HEK293 (cell line): ENCODE results near the gene PTPRN.

ENCODE experiments used
- CTCF ChIA-PET: fragments of 350-600 bp; formaldehyde crosslinking; extraction: SDS; loops from one replicate; lab custom pipeline; 2021; ENCODE audit warnings: antibody characterized with exemption; lab: Yijun Ruan, JAX
- POLR2A ChIA-PET: fragments of 300-600 bp; formaldehyde crosslinking; extraction: SDS; loops from one replicate; lab custom pipeline; 2020; ENCODE audit warnings: antibody characterized with exemption, inconsistent platforms; lab: Yijun Ruan, JAX
- H3K27ac ChIP-seq: fragments of 200-500 bp; sonication (Bioruptor generic); 2 replicates; pipeline ENCODE4 v1.5.1; 2014; ENCODE audit warnings: low read depth, low read length, control low read depth, inconsistent platforms; ENCODE audit errors: extremely low read depth
- H3K36me3 ChIP-seq, 2 experiments: fragments of 200-500 bp in 1 of 2; sonication (Bioruptor generic) in 1 of 2; 1 replicate in 1 of 2; 2 replicates in 1 of 2; pipeline ENCODE4 v1.5.1; 2014 to 2017; ENCODE audit warnings: inconsistent platforms in 2 of 2, low read length in 2 of 2; ENCODE audit not compliant: control insufficient read depth in 2 of 2, insufficient read depth in 1 of 2
- H3K4me1 ChIP-seq: fragments of 200-500 bp; sonication (Bioruptor generic); 2 replicates; pipeline ENCODE4 v1.5.1; 2014; ENCODE audit warnings: mild to moderate bottlenecking, low read length, inconsistent platforms; ENCODE audit not compliant: control insufficient read depth, insufficient read depth
- H3K4me3 ChIP-seq: 2 replicates; pipeline ENCODE4 v1.5.1; 2011; ENCODE audit warnings: low read depth, mild to moderate bottlenecking, control low read depth, low read length, moderate library complexity
- H3K9me3 ChIP-seq: fragments of 200-500 bp; sonication (Bioruptor generic); 2 replicates; pipeline ENCODE4 v1.5.1; 2014; ENCODE audit warnings: low read depth, low read length, inconsistent platforms; ENCODE audit not compliant: control insufficient read depth, insufficient read depth
- BCL11A ChIP-seq: fragments of 450-650 bp; formaldehyde crosslinking; IDR thresholded peaks from 2 replicates; pipeline ENCODE4 v1.5.1; 2016; ENCODE audit warnings: low read depth, missing biosample characterization, missing genetic modification characterization
- BCL11B ChIP-seq: fragments of 450-650 bp; formaldehyde crosslinking; IDR thresholded peaks from 2 replicates; pipeline ENCODE4 v1.5.1; 2016; ENCODE audit warnings: low read depth, missing biosample characterization, missing genetic modification characterization
- GLIS1 ChIP-seq: fragments of 450-650 bp; formaldehyde crosslinking; IDR thresholded peaks from 2 replicates; pipeline ENCODE4 v1.5.1; 2016; ENCODE audit warnings: missing biosample characterization, missing genetic modification characterization
- HOXD13 ChIP-seq: sonication (generic); formaldehyde crosslinking; IDR thresholded peaks from 2 replicates; pipeline ENCODE4 v1.8.0; 2022; ENCODE audit warnings: missing genetic modification reagents, borderline replicate concordance
- PRDM1 ChIP-seq: fragments of 450-650 bp; formaldehyde crosslinking; IDR thresholded peaks from 2 replicates; pipeline ENCODE4; 2016; ENCODE audit warnings: missing biosample characterization, missing genetic modification characterization
- SALL2 ChIP-seq: fragments of 450-650 bp; formaldehyde crosslinking; IDR thresholded peaks from 2 replicates; pipeline ENCODE4 v1.5.0; 2017; ENCODE audit warnings: missing biosample characterization, mild to moderate bottlenecking, missing genetic modification characterization, borderline replicate concordance
- ZBTB20 ChIP-seq: fragments of 450-650 bp; formaldehyde crosslinking; IDR thresholded peaks from 2 replicates; pipeline ENCODE4 v1.5.1; 2016; ENCODE audit warnings: missing biosample characterization, missing genetic modification characterization
- ZNF155 ChIP-seq: fragments of 450-650 bp; formaldehyde crosslinking; IDR thresholded peaks from 2 replicates; pipeline ENCODE4 v1.5.1; 2016; ENCODE audit warnings: missing biosample characterization, missing genetic modification characterization
- ZNF169 ChIP-seq: fragments of 450-650 bp; formaldehyde crosslinking; IDR thresholded peaks from 2 replicates; pipeline ENCODE4 v1.5.1; 2016; ENCODE audit warnings: missing biosample characterization, missing genetic modification characterization
- ZNF2 ChIP-seq: fragments of 450-650 bp; formaldehyde crosslinking; IDR thresholded peaks from 2 replicates; pipeline ENCODE4 v1.5.1; 2016; ENCODE audit warnings: missing biosample characterization, missing genetic modification characterization
- ZNF202 ChIP-seq: fragments of 450-650 bp; formaldehyde crosslinking; IDR thresholded peaks from 2 replicates; pipeline ENCODE4 v1.5.1; 2016; ENCODE audit warnings: missing biosample characterization, missing genetic modification characterization, borderline replicate concordance
- ZNF404 ChIP-seq: fragments of 450-650 bp; formaldehyde crosslinking; IDR thresholded peaks from 2 replicates; pipeline ENCODE4 v1.5.1; 2017; ENCODE audit warnings: missing biosample characterization, missing genetic modification characterization
- ZNF561 ChIP-seq: fragments of 450-650 bp; IDR thresholded peaks from 2 replicates; pipeline ENCODE4 v1.5.1; 2018; ENCODE audit warnings: missing biosample characterization, missing genetic modification characterization, borderline replicate concordance
- ZNF600 ChIP-seq: fragments of 450-650 bp; formaldehyde crosslinking; IDR thresholded peaks from 2 replicates; pipeline ENCODE4 v1.5.1; 2016; ENCODE audit warnings: missing biosample characterization, missing genetic modification characterization
- ZNF660 ChIP-seq: fragments of 450-650 bp; IDR thresholded peaks from 2 replicates; pipeline ENCODE4 v1.5.1; 2018; ENCODE audit warnings: missing biosample characterization, mild to moderate bottlenecking, missing genetic modification characterization
- ZNF701 ChIP-seq: fragments of 450-650 bp; formaldehyde crosslinking; IDR thresholded peaks from 2 replicates; pipeline ENCODE4 v1.5.1; 2016; ENCODE audit warnings: missing biosample characterization, missing genetic modification characterization
- ZNF76 ChIP-seq: fragments of 450-650 bp; formaldehyde crosslinking; IDR thresholded peaks from 2 replicates; pipeline ENCODE4; 2016; ENCODE audit warnings: low read depth, missing biosample characterization, missing genetic modification characterization, borderline replicate concordance
- ZNF768 ChIP-seq: fragments of 450-650 bp; formaldehyde crosslinking; IDR thresholded peaks from 2 replicates; pipeline ENCODE4 v1.5.1; 2018; ENCODE audit warnings: missing biosample characterization, mild to moderate bottlenecking, missing genetic modification characterization
- ZNF776 ChIP-seq: fragments of 450-650 bp; formaldehyde crosslinking; IDR thresholded peaks from 2 replicates; pipeline ENCODE4 v1.5.0; 2017; ENCODE audit warnings: missing biosample characterization, missing genetic modification characterization, borderline replicate concordance
- ZNF830 ChIP-seq: fragments of 450-650 bp; IDR thresholded peaks from 2 replicates; pipeline ENCODE4 v1.5.0; 2018; ENCODE audit warnings: missing biosample characterization, missing genetic modification characterization, low read depth, mild to moderate bottlenecking, moderate library complexity
- ZSCAN16 ChIP-seq: fragments of 450-650 bp; formaldehyde crosslinking; IDR thresholded peaks from 2 replicates; pipeline ENCODE4 v1.5.1; 2016; ENCODE audit warnings: missing biosample characterization, missing genetic modification characterization
- TF ChIP-seq, protein P1 (sequence below): fragments of 450-650 bp; formaldehyde crosslinking; IDR thresholded peaks from 2 replicates; pipeline ENCODE4 v1.5.1; 2016; ENCODE audit warnings: missing biosample characterization, missing genetic modification characterization
- TF ChIP-seq, protein P2 (sequence below): fragments of 450-650 bp; formaldehyde crosslinking; IDR thresholded peaks from 2 replicates; pipeline ENCODE4 v1.5.1; 2016; ENCODE audit warnings: missing biosample characterization, missing genetic modification characterization

PTPRN gene

DNA sequence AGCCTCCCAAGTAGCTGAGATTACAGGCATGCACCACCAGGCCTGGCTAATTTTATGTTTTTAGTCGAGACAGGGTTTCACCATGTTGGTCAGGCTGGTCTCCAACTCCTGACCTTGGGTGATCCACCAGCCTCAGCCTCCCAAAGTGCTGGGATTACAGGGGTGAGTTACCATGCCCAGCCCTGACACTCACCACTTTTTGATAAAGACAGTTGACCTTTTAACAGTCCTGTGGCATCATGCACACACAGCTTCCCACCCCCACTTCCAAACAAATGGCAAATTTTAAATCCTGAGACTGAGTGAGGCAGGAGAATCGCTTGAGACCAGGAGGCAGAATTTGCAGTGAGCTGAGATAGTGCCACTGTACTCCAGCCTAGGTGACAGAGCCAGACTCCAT is 36.2 kb downstream of the PTPRN start:
- Histone ChIP-seq H3K36me3 (no peaks in the 10 kb centered on the region), H3K27ac (no peak overlapping the region), H3K4me3 (no peak overlapping the region), H3K9me3 (no peaks in the 10 kb centered on the region), H3K4me1 (no peaks in the 10 kb centered on the region)
- TF ChIP-seq ZNF155 (tag by site-specific recombination) (no peak), GLIS1 (tag by site-specific recombination) (peak; percentile 35; the same call in 1 of the 2 replicates)
- CTCF ChIA-PET = interaction anchor here (0.8 to 15.0 kb wide), 3 partner anchors 18 to 23 kb away, joined by 3 to 297 read pairs (median 83); partner anchors contain the start of gene TUBA4B
- POLR2A ChIA-PET = no interaction called here

DNA sequence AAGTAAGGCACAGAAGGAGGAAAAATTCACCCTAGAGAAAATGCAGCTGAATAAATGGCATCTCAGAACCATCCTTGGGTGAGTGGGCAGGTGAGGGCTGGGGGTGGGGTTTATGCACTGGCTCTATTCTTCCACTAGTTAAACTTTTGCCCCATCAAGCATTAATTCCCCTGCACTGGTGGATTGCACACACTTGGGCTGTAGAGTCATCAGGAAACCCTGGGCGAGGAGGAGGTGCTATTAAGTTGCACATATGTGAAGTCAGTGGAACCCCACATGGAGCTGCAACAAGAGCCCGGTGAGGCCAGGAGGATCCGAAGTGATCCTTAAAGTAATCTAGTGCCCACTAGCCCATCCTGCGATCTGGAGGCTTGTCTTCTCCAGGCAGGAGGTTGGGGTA is 36.8 kb downstream of the PTPRN start:
- POLR2A ChIA-PET = no interaction called here
- CTCF ChIA-PET = interaction anchor here (0.8 to 15.0 kb wide), 2 partner anchors 17 to 24 kb away, joined by 3 to 297 read pairs; no protein-coding TSS in a partner anchor
- H3K27ac ChIP-seq = no peak overlapping the region

DNA sequence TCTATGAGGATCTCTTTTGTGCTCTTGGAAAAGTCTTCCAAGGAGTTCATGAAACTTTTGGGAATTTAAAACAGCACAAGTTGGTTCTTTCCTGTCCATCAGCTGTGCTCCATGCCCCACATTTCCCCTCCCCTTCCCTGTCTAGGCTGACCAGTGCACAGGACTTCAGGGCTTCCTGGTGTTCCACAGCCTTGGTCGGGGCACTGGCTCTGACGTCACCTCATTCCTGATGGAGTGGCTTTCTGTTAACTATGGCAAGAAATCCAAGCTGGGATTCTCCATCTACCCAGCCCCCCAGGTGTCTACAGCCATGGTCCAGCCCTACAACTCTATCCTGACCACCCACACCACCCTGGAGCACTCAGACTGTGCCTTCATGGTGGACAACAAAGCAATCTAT is 38.2 kb downstream of the PTPRN start:
- POLR2A ChIA-PET = no interaction called here
- CTCF ChIA-PET = interaction anchor here (1.3 to 1.4 kb wide), 2 partner anchors 24 to 27 kb away, joined by 4 to 7 read pairs; no protein-coding TSS in a partner anchor
- no peak overlapping the region for H3K27ac ChIP-seq
- no peak overlapping the region for H3K4me3 ChIP-seq
- H3K36me3 ChIP-seq = no peaks in the 10 kb centered on the region
- H3K9me3 ChIP-seq = no peaks in the 10 kb centered on the region
- no peaks in the 10 kb centered on the region for H3K4me1 ChIP-seq
- no peak for TF ChIP-seq HOXD13 (CRISPR knock-in tag)
- no peak for TF ChIP-seq ZNF768 (tag by site-specific recombination)
- TF ChIP-seq, protein P1, sequence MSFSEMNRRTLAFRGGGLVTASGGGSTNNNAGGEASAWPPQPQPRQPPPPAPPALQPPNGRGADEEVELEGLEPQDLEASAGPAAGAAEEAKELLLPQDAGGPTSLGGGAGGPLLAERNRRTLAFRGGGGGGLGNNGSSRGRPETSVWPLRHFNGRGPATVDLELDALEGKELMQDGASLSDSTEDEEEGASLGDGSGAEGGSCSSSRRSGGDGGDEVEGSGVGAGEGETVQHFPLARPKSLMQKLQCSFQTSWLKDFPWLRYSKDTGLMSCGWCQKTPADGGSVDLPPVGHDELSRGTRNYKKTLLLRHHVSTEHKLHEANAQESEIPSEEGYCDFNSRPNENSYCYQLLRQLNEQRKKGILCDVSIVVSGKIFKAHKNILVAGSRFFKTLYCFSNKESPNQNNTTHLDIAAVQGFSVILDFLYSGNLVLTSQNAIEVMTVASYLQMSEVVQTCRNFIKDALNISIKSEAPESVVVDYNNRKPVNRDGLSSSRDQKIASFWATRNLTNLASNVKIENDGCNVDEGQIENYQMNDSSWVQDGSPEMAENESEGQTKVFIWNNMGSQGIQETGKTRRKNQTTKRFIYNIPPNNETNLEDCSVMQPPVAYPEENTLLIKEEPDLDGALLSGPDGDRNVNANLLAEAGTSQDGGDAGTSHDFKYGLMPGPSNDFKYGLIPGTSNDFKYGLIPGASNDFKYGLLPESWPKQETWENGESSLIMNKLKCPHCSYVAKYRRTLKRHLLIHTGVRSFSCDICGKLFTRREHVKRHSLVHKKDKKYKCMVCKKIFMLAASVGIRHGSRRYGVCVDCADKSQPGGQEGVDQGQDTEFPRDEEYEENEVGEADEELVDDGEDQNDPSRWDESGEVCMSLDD = no peak
- TF ChIP-seq ZNF830 = no peak
- no peak for TF ChIP-seq SALL2 (tag by site-specific recombination)

More for the DNA sequence above, 36.8 kb downstream of the PTPRN start:
- Histone ChIP-seq H3K4me3 (no peak overlapping the region), H3K9me3 (no peaks in the 10 kb centered on the region), H3K4me1 (no peaks in the 10 kb centered on the region), H3K36me3 (no peaks in the 10 kb centered on the region)
- TF ChIP-seq ZNF404 (tag by site-specific recombination) (no peak), ZNF169 (tag by site-specific recombination) (no peak), PRDM1 (tag by site-specific recombination) (no peak), ZNF2 (tag by site-specific recombination) (no peak), ZNF701 (tag by site-specific recombination) (no peak), ZNF660 (tag by site-specific recombination) (no peak), BCL11A (tag by site-specific recombination) (no peak), ZNF776 (no peak)

DNA sequence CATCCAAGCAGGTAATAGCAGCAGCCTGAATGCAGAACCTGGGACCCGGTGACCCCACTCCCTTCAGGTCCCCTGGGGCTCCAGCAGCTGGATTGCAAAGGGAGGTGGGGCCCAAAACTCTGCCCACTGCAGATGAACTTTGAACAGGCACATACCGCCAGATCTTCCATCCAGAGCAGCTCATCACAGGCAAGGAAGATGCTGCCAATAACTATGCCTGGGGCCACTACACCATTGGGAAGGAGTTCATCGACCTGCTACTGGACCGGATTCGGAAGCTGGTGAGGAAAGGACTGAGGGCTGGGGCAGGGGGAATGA is 39.2 kb downstream of the PTPRN start:
- Histone ChIP-seq H3K9me3 (no peaks in the 10 kb centered on the region), H3K4me1 (no peaks in the 10 kb centered on the region), H3K36me3 (no peaks in the 10 kb centered on the region), H3K27ac (no peak overlapping the region), H3K4me3 (no peak overlapping the region)
- ChIA-PET POLR2A (interaction anchor here (0.8 kb wide), 1 partner anchor 24 kb away, joined by 3 read pairs; the partner anchor contains the start of genes GLB1L and STK16), CTCF (interaction anchor here (1.4 kb wide), 1 partner anchor 25 kb away, joined by 7 read pairs; no protein-coding TSS in a partner anchor)
- TF ChIP-seq ZNF600 = no peak
- TF ChIP-seq BCL11B (tag by site-specific recombination) = no peak
- TF ChIP-seq ZNF76 (tag by site-specific recombination) = no peak
- TF ChIP-seq, protein P2, sequence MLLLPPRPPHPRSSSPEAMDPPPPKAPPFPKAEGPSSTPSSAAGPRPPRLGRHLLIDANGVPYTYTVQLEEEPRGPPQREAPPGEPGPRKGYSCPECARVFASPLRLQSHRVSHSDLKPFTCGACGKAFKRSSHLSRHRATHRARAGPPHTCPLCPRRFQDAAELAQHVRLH (tag by site-specific recombination) = no peak
- no peak for TF ChIP-seq PRDM1 (tag by site-specific recombination)
- TF ChIP-seq ZSCAN16 (tag by site-specific recombination) = no peak
- TF ChIP-seq ZBTB20 (tag by site-specific recombination) = no peak
- TF ChIP-seq ZNF561 (tag by site-specific recombination) = no peak
- TF ChIP-seq ZNF202 (tag by site-specific recombination) = no peak
- no peak for TF ChIP-seq ZNF830
